ENCODE measurements around the gene BTNL2.

Gene BTNL2

DNA sequence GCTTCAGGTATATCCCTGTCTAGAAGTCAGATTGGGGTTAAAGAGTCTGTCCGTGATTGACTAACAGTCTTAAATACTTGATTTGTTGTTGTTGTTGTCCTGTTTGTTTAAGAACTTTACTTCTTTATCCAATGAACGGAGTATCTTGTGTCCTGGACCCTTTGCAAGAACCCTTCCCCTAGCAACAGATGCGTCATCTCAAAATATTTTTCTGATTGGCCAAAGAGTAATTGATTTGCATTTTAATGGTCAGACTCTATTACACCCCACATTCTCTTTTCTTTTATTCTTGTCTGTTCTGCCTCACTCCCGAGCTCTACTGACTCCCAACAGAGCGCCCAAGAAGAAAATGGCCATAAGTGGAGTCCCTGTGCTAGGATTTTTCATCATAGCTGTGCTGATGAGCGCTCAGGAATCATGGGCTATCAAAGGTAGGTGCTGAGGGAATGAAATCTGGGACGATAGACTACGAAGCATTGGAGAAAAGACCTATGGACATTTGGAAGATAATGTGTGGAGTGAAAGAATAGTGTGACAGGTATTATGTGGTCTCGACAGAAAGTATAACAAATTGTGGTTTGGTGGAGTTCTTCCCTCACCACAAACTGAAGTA is 32.7 kb upstream of the BTNL2 start, which contains the start of gene HLA-DRA:
HLA-DRA (plus strand) TSS at position 286 of the 613 bp plus-strand sequence; CDS start at position 350, 64 bp downstream.
- H3K4me3 ChIP-seq (ENCODE audit: low read depth, low read length) = no peak within 1 kb of the TSS
- H3K9me3 ChIP-seq (ENCODE audit: control insufficient read depth, insufficient read depth, low read depth, low read length) = no peaks in the 10 kb centered on the region
- no peaks in the 10 kb centered on the region for H3K4me1 ChIP-seq (ENCODE audit: control insufficient read depth, insufficient read depth, low read length)
- TF ChIP-seq ZNF624 (tag by site-specific recombination; IDR thresholded peaks at IDR 0.05) (no peak), ZIC2 (tag by site-specific recombination; IDR thresholded peaks at IDR 0.05) (no peak), ZBTB17 (tag by site-specific recombination; IDR thresholded peaks at IDR 0.05) (peak; percentile 27; the same call in 1 of the 2 replicates)
- no peak within 1 kb of the TSS for H3K27ac ChIP-seq (ENCODE audit: extremely low read depth, low read depth, low read length)
- POLR2A ChIA-PET = no interaction called here
- no peaks in the 10 kb centered on the region for H3K36me3 ChIP-seq (ENCODE audit: control insufficient read depth in 2 of 2, insufficient read depth in 1 of 2, low read length in 2 of 2)
- CTCF ChIA-PET = interaction anchor here (0.9 to 1.6 kb wide), 4 partner anchors 21 to 261 kb away, joined by 3 to 7 read pairs (median 5); no protein-coding TSS in a partner anchor

DNA sequence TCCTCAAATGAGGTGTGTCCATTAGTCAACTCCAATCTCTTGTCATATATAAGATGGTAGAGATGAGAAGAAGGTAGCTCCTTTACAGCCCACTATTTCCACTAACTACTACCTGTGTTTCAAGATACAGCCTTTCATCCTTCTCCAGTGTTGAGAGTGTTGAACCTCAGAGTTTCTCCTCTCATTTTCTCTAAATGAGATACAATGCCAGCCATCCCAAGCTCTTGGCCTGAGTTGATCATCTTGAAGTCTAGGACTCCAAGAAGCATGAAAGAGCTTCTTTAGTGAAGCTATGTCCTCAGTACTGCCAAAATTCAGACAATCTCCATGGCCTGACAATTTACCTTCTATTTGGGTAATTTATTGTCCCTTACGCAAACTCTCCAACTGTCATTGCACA is 32.2 kb upstream of the BTNL2 start:
- no peak for TF ChIP-seq ZNF266 (tag by site-specific recombination; IDR thresholded peaks at IDR 0.05; ENCODE audit: low read depth)
- TF ChIP-seq KLF17 (tag by site-specific recombination; IDR thresholded peaks at IDR 0.05) = no peak
- TF ChIP-seq TCF7L2 (IDR thresholded peaks at IDR 0.05; ENCODE audit: borderline replicate concordance, low read depth, low read length) = no peak
- TF ChIP-seq ZNF132 (tag by site-specific recombination; IDR thresholded peaks at IDR 0.05; ENCODE audit: borderline replicate concordance) = no peak
- no peak for TF ChIP-seq MZF1 (tag by site-specific recombination; IDR thresholded peaks at IDR 0.05; ENCODE audit: borderline replicate concordance)
- TF ChIP-seq ZNF776 (tag by site-specific recombination; IDR thresholded peaks at IDR 0.05; ENCODE audit: borderline replicate concordance) = no peak
- no peak for TF ChIP-seq ZNF394 (tag by site-specific recombination; IDR thresholded peaks at IDR 0.05; ENCODE audit: borderline replicate concordance)
- TF ChIP-seq KLF16 (tag by site-specific recombination; IDR thresholded peaks at IDR 0.05) = no peak
- no peak for TF ChIP-seq REST (tag by site-specific recombination; IDR thresholded peaks at IDR 0.05)
- no peak for TF ChIP-seq ZNF433 (tag by site-specific recombination; IDR thresholded peaks at IDR 0.05; ENCODE audit: low read depth)
- no peak for TF ChIP-seq TSHZ1 (tag by site-specific recombination; IDR thresholded peaks at IDR 0.05; ENCODE audit: borderline replicate concordance)
- no peak for TF ChIP-seq ZBTB20 (tag by site-specific recombination; IDR thresholded peaks at IDR 0.05)
- TF ChIP-seq WT1 (tag by site-specific recombination; IDR thresholded peaks at IDR 0.05) = no peak
- TF ChIP-seq PRDM1 (tag by site-specific recombination; IDR thresholded peaks at IDR 0.05) = no peak
- no peak for TF ChIP-seq HOXC10 (CRISPR knock-in tag; IDR thresholded peaks at IDR 0.05)
- TF ChIP-seq, protein P1, sequence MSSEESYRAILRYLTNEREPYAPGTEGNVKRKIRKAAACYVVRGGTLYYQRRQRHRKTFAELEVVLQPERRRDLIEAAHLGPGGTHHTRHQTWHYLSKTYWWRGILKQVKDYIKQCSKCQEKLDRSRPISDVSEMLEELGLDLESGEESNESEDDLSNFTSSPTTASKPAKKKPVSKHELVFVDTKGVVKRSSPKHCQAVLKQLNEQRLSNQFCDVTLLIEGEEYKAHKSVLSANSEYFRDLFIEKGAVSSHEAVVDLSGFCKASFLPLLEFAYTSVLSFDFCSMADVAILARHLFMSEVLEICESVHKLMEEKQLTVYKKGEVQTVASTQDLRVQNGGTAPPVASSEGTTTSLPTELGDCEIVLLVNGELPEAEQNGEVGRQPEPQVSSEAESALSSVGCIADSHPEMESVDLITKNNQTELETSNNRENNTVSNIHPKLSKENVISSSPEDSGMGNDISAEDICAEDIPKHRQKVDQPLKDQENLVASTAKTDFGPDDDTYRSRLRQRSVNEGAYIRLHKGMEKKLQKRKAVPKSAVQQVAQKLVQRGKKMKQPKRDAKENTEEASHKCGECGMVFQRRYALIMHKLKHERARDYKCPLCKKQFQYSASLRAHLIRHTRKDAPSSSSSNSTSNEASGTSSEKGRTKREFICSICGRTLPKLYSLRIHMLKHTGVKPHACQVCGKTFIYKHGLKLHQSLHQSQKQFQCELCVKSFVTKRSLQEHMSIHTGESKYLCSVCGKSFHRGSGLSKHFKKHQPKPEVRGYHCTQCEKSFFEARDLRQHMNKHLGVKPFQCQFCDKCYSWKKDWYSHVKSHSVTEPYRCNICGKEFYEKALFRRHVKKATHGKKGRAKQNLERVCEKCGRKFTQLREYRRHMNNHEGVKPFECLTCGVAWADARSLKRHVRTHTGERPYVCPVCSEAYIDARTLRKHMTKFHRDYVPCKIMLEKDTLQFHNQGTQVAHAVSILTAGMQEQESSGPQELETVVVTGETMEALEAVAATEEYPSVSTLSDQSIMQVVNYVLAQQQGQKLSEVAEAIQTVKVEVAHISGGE (tag by site-specific recombination; conservative IDR thresholded peaks at IDR 0.05; ENCODE audit: low read depth) = no peak
- TF ChIP-seq ZNF223 (tag by site-specific recombination; IDR thresholded peaks at IDR 0.05) = no peak
- TF ChIP-seq ZNF121 (tag by site-specific recombination; IDR thresholded peaks at IDR 0.05) = no peak
- no peak for TF ChIP-seq IKZF3 (tag by site-specific recombination; IDR thresholded peaks at IDR 0.05)
- Histone ChIP-seq H3K27ac (ENCODE audit: extremely low read depth, low read depth, low read length) (no peak overlapping the region), H3K4me1 (ENCODE audit: control insufficient read depth, insufficient read depth, low read length) (no peaks in the 10 kb centered on the region), H3K4me3 (ENCODE audit: low read depth, low read length) (no peak overlapping the region), H3K36me3 (ENCODE audit: control insufficient read depth in 2 of 2, insufficient read depth in 1 of 2, low read length in 2 of 2) (no peaks in the 10 kb centered on the region), H3K9me3 (ENCODE audit: control insufficient read depth, insufficient read depth, low read depth, low read length) (no peaks in the 10 kb centered on the region)
- CTCF ChIA-PET = interaction anchor here (0.5 to 1.6 kb wide), 8 partner anchors 10 to 346 kb away, joined by 3 to 7 read pairs (median 3); no protein-coding TSS in a partner anchor
- POLR2A ChIA-PET = no interaction called here

Data from HEK293 (cell line).